Measurements from ENCODE around the gene PAPSS1.
"Not testable (repeated sequence)": the region's sequence is repeated elsewhere in the genome, so short reads cannot be mapped to it uniquely, and the experiment has no call there.

PAPSS1 gene

DNA sequence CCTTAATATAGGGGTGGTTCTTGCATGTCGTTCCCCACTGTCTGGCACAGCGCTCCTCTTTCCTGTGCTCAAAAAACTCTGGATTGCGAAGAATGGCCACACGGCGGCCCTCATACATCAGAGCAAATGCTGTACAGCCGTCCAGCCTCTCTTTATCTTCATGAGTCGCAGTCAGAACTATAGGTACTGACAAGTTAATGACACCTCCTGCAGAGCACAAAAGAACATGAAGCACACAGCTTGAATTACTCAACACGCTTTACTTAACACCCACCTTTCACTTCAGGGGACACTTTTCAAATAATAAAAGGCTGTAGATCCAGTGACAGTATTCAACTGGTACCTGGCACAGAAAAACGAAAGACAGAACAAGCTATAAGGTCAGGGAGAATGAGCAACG, 65.3 kb downstream of the PAPSS1 start:
- TF ChIP-seq, protein P1, sequence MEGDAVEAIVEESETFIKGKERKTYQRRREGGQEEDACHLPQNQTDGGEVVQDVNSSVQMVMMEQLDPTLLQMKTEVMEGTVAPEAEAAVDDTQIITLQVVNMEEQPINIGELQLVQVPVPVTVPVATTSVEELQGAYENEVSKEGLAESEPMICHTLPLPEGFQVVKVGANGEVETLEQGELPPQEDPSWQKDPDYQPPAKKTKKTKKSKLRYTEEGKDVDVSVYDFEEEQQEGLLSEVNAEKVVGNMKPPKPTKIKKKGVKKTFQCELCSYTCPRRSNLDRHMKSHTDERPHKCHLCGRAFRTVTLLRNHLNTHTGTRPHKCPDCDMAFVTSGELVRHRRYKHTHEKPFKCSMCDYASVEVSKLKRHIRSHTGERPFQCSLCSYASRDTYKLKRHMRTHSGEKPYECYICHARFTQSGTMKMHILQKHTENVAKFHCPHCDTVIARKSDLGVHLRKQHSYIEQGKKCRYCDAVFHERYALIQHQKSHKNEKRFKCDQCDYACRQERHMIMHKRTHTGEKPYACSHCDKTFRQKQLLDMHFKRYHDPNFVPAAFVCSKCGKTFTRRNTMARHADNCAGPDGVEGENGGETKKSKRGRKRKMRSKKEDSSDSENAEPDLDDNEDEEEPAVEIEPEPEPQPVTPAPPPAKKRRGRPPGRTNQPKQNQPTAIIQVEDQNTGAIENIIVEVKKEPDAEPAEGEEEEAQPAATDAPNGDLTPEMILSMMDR (IDR thresholded peaks at IDR 0.05; ENCODE audit: control extremely low read depth, extremely low read depth, low read depth, missing control alignments) = no peak
- no peak for DNase-seq (ENCODE audit: extremely low spot score)
- ChIA-PET CTCF (interaction anchor here (0.7 to 4.7 kb wide), 3 partner anchors 9 to 82 kb away, joined by 3 to 18 read pairs (median 7); no protein-coding TSS in a partner anchor), POLR2A (no interaction called here)

DNA sequence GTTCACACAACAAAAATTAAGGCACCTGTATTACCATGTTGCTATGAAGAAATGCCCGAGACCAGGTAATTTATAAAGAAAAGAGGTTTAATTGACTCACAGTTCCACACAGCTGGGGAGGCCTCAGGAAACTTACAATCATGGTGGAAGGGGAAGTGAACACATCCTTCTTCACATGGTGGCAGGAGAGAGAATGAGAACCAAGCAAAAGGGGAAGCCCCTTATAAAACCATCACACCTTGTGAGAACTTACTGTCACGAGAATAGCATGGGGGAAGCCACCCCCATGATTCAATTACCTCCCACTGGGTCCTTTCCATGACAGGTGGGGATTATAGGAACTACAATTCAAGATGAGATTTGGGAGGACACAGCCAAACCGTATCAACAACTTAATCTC, 68.6 kb downstream of the PAPSS1 start:
- CTCF ChIA-PET; POLR2A ChIA-PET; DNase-seq (ENCODE audit: extremely low spot score): not testable (repeated sequence)

DNA sequence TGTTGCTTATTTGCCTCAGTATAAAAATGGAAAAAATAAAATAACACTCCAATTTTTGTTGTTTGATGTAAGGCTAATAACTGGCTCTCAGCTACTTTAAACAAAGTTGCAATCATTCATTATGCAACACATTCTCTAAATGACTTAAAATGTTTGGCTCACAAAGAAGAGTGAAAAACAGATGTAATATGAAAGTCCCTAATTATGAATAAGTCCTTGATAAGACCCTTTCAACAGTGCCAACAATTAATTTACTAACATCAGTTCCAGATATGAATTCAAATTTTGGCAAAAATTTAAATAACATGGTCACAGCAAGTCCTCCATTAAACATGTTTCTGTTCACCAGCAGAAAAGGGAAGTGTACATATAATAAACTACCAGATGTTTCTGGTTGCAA, 69.8 kb downstream of the PAPSS1 start:
- no peak for DNase-seq (ENCODE audit: extremely low spot score)
- ChIA-PET CTCF (interaction anchor here (1.0 kb wide), 1 partner anchor 86 kb away, joined by 3 read pairs; no protein-coding TSS in a partner anchor), POLR2A (no interaction called here)
- TF ChIP-seq, protein P1 (IDR thresholded peaks at IDR 0.05; ENCODE audit: control extremely low read depth, extremely low read depth, low read depth, missing control alignments) = no peak

DNA sequence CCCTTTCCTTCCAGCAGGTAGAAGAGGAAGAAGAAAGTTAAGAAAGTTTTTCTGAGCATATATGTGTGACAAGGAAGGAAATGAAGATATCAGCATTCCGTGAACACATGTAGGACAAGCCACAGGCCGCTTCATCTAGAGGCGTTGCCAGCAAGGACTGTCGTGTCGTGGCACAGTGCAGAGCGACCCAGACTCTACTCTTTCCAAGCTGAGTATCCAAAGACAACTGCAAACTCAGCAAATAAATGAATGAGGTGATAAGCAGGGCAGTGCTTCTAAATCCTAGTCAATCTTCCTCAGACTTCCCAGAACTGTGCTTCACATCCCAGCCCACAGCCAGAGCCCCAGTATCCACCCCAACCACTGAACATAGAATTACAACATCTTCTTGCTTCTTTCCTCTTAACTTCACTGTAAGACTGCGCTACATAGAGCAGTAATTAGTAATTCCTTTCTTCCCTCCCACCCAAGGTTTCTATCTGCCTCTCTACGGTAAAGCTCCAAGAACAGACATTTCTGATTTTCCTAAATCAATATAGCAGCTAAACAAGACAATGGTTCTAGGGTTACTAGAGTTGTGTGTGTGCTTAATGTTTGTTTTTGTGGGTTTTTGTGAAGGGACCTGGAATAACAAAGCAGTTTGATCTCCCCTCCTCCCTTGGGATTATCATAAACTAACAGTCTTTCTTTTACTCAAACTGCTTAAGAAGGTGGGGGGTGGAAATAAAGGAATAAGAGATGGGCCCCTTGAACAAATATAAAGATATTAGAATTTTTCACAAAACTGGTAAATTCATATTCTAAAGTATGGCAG, 71.6 kb downstream of the PAPSS1 start:
- TF ChIP-seq, protein P1 (IDR thresholded peaks at IDR 0.05; ENCODE audit: control extremely low read depth, extremely low read depth, low read depth, missing control alignments) = no peak
- ChIA-PET POLR2A (no interaction called here), CTCF (interaction anchor here (1.1 kb wide), 1 partner anchor 9 kb away, joined by 4 read pairs; no protein-coding TSS in a partner anchor)
- no peak for DNase-seq (ENCODE audit: extremely low spot score)

DNA sequence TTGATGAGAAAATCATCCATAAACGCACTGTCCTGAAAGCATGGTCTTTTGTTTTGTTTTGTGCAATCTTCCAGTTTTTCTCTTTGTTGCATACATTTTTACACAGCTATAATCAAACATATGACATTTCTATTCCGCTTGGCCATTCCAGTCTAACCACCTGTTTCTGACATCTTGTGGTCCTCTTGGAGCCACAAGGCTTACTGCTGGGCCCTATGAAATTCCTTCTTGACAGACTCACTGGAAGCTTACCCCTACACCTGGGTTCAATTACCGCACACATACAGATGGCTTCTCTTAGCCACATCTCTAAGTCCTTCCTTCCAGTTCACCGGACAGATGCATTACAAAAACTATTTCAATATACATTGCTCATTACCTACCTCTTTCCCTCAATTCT, 72.4 kb downstream of the PAPSS1 start:
- ChIA-PET CTCF (no interaction called here), POLR2A (no interaction called here)
- TF ChIP-seq, protein P1 (IDR thresholded peaks at IDR 0.05; ENCODE audit: control extremely low read depth, extremely low read depth, low read depth, missing control alignments) = no peak
- DNase-seq (ENCODE audit: extremely low spot score) = no peak

DNA sequence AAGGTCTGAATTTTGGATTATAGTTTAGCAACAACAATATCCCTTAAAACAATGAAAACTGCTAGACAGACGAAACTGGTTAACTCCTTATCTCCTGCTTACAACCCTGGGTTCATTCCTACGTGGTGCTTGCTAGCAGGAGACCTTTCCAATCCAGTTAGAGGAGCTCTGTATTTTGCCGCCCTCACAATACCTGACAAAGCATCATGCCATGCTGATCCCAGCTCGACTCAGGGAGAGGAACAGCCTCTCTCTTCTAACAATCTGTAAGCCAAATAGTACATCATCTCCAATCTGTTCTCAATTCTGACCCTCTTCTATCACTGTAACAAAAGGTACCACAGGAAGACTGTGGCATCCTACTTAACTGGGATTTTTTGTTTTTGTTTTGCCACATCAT, 74.4 kb downstream of the PAPSS1 start:
- TF ChIP-seq, protein P1 (IDR thresholded peaks at IDR 0.05; ENCODE audit: control extremely low read depth, extremely low read depth, low read depth, missing control alignments) = no peak
- ChIA-PET CTCF (no interaction called here), POLR2A (no interaction called here)
- no peak for DNase-seq (ENCODE audit: extremely low spot score)

DNA sequence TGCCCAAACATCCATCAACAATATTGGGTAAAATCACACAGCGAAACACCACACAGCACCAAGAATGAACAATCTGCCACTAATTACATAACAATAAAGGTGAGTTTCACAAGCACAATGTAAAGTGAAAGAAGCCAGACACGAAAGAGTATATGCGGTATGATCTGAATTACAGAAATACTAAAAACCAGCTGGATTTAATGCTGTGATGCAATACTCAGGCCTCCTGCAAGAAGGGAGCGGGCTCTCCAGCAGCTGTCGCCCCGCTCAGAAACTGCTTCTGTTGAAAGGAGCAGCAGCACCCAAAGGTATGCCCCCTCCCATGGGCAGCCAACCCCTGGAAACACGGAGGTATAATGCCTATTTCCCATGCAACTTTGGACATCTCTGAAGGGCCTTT, 77.0 kb downstream of the PAPSS1 start:
- DNase-seq (ENCODE audit: extremely low spot score) = no peak
- CTCF ChIA-PET = no interaction called here
- TF ChIP-seq, protein P1 (IDR thresholded peaks at IDR 0.05; ENCODE audit: control extremely low read depth, extremely low read depth, low read depth, missing control alignments) = no peak
- POLR2A ChIA-PET = no interaction called here
